Measurements from ENCODE around the gene DDA1.
A peak's percentile ranks its signal among the peaks of the same experiment; 100 is the strongest.

Gene DDA1

DNA sequence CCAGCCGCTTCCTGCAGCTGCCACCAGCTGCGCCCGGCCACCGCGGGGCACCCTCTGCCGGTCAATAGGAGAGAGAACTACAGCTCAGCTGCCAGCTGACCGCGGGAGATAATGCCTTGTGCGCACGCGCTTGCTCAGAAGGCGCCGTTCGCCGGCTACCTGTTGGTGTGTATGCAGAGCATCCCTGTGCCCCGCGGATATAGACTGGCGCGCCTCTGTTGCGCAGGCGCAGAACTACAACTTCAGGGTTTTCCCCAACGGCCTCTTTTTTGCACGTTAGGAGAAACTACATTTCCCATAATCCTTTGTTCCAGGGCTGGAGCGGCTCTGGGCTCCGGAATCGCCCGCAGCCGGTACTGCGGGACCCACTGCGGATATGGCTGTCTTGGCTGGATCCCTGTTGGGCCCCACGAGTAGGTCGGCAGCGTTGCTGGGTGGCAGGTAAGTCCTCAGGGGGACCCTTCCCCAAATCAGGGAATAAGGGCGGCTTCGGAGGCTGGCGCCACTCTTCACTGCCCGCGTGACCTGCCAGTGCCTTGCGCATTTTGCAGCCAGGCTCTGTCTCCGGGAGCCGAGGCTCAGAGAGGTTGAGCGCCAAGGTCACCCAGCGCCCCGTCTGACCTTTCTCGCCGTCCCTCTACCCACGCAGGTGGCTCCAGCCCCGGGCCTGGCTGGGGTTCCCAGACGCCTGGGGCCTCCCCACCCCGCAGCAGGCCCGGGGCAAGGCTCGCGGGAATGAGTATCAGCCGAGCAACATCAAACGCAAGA, 3.7 kb upstream of the DDA1 start, which contains the start of gene MRPL34:
MRPL34 (plus strand) TSS at position 356 of the 768 bp plus-strand sequence; CDS start at position 377, 21 bp downstream.
- DNase-seq (ENCODE audit: insufficient read length, low spot score) (peak; percentile 77), FAIRE-seq (no peak)
- TF ChIP-seq, protein P1, sequence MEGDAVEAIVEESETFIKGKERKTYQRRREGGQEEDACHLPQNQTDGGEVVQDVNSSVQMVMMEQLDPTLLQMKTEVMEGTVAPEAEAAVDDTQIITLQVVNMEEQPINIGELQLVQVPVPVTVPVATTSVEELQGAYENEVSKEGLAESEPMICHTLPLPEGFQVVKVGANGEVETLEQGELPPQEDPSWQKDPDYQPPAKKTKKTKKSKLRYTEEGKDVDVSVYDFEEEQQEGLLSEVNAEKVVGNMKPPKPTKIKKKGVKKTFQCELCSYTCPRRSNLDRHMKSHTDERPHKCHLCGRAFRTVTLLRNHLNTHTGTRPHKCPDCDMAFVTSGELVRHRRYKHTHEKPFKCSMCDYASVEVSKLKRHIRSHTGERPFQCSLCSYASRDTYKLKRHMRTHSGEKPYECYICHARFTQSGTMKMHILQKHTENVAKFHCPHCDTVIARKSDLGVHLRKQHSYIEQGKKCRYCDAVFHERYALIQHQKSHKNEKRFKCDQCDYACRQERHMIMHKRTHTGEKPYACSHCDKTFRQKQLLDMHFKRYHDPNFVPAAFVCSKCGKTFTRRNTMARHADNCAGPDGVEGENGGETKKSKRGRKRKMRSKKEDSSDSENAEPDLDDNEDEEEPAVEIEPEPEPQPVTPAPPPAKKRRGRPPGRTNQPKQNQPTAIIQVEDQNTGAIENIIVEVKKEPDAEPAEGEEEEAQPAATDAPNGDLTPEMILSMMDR (IDR thresholded peaks at IDR 0.05; ENCODE audit: insufficient read depth, missing control alignments), result peak; percentile 59

DNA sequence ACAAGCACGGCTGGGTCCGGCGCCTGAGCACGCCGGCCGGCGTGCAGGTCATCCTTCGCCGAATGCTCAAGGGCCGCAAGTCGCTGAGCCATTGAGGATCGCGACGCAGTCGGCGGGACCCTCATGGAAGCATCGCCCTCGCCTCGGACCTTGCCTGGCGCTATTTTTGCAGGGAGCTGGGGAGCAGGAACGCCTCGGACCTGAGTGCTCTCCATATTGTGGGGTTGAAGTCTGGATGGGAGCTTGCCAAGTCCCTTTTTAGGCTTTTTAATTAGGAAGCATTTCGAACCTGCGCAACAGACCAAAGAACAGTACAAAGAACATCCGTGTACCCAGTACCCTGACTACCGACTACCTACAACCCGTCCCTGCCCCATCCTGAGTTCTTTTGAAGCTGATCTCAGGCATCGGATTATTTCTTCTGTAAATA, 3.1 kb upstream of the DDA1 start:
- no peak for FAIRE-seq
- TF ChIP-seq, protein P1 (IDR thresholded peaks at IDR 0.05; ENCODE audit: insufficient read depth, missing control alignments), result no peak
- DNase-seq (ENCODE audit: insufficient read length, low spot score), result no peak

DNA sequence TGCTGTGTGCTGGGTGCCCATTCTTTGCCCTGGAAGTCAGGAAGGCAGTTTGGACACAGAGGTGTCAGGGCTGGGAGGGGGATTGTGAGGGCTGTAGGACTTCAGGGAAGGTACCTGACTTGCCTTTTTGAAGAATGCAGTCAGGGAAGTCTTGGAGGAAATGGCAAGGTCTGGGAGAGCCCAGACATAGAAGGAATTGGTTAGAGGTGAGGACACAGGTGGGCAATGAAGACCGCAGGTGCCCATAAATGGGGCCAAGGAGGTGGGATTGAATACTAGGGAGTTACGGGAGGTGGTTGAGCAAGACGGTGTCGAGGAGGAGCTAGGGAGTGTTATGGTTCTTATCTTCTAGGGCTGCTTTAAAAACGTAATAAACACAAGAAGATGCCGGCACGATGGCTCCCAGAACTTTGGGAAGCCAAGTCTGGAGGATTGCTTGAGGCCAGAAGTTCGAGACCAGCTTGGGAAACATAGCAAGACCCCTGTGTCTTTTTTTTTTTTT, 1.4 kb upstream of the DDA1 start:
- FAIRE-seq, result no peak
- TF ChIP-seq, protein P1 (IDR thresholded peaks at IDR 0.05; ENCODE audit: insufficient read depth, missing control alignments), result no peak

DNA sequence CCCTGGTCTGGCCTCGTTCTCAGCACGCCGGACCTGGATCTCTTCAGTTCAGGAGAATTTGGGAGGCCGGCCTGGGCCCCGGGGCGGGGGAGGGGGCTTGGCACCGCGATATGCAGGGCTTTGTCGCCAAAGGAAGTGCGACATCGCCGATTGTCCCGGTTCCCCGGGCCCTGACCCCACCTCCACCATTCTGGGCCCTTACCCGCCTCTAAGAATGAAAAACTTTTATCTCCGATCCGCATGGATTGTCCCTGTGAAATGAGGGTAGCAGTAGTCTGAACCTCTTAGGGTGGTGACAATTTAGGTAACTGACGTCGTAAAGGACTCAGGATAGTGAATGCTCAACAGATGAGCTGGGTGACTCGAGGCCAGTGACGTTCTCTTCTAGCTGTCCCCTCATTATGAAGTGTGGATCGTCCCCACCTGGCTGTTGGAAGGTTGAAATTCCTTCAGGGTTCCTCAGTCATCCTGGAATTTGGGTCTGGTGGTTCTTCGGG, 650 bp downstream of the DDA1 start:
- no peak for FAIRE-seq
- TF ChIP-seq, protein P1 (IDR thresholded peaks at IDR 0.05; ENCODE audit: insufficient read depth, missing control alignments), result no peak
- no peak for DNase-seq (ENCODE audit: insufficient read length, low spot score)

More for the DNA sequence above, 1.4 kb upstream of the DDA1 start:
- no peak for DNase-seq (ENCODE audit: insufficient read length, low spot score)

DNA sequence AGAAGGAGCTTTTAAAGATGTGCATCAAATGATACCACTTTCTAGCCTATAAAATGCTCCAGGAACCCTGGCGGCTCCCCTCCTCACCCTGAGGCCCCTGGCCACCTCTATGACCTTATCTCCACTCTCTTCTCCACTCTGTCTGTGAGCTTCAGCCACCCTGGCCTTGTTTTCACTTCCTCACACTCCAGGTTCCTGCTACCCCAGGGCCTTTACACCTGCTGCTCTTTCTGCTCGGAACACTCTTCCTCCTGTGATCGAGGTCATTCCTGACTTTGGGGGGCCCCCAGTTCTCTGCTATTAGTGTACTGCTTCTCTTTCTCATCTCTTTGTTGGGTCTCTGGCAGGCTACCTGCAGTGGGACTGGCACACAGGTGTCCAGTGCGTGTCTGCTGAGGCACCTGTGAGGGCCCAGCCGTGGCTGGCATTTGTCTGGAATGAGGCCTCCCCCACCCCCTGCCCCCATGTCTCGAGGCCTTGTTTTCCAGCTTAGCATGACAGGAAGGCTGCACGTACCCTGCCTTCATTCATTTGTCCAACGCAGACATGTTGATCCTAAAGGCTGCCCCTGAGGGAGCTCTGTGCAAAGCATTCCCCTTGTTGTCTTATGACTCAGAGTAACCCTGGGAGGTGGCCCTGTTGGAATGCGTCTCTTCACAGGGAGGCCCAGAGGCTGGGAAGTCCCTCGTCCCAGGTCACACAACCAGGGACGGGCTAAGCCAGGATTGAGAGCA, 2.3 kb downstream of the DDA1 start:
- DNase-seq (ENCODE audit: insufficient read length, low spot score) (peak; percentile 14), FAIRE-seq (no peak)
- TF ChIP-seq, protein P1 (IDR thresholded peaks at IDR 0.05; ENCODE audit: insufficient read depth, missing control alignments), result no peak

DNA sequence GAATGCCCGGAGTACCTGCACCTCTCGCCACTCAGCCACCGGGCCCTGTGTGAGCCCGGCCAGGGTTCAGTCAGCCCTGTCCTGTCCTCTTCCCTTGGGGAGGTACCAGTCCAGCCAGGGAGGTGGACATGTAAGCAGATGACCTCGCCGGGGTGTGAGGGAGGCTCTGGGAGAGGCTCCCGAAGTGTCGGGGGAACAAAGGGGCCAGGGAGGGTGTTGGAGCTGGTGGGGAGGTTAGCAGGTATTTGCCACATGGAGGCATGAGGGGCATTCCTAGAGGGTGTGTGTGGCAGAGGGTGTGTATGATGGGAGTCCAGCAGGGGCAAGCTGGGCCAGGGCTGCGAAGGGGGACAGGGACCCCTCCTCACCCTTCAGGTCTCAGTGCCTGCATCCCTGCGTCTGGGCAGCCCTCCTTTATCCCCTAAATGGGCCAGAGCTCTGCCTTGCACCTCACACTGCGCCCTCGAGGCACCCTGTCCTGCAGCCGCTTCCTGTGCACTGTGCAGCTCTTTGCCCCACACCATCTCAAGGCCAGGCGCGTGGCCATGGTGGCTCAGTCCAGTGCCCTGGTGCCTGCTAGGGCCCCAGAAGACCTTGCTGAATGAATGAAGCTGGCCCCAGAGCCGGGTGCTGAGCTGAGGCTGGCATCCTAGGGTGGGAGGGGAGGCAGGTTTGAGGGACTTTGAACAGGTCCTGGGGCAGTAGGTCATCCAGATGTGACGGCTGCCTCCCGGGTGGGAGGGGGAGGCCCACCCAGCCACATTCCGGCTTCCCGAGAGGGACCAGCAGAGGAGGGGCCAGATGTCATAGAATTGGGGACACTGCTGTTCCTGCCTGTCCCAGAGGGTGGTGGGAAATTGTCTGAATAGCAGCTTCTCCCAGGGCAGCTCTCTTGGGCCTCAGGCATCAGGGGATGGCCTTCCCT, 3.1 kb downstream of the DDA1 start:
- DNase-seq (ENCODE audit: insufficient read length, low spot score) (peak; percentile 11), FAIRE-seq (no peak)
- TF ChIP-seq, protein P1 (IDR thresholded peaks at IDR 0.05; ENCODE audit: insufficient read depth, missing control alignments), result no peak

Data from D721Med (cell line).